Retina (tissue), 1 donor: ENCODE data around the gene C2CD3.
"Not testable (repeated sequence)": the region's sequence is repeated elsewhere in the genome, so short reads cannot be mapped to it uniquely, and the experiment has no call there.

ENCODE experiments used
- DNase-seq: peaks from one replicate; pipeline ENCODE4 v3.0.0-alpha.2; 2016

The C2CD3 gene

GRCh38 chr11:74102321-74102720 lies 68.5 kb downstream of the C2CD3 start:
- DNase-seq, result no peak

DNA sequence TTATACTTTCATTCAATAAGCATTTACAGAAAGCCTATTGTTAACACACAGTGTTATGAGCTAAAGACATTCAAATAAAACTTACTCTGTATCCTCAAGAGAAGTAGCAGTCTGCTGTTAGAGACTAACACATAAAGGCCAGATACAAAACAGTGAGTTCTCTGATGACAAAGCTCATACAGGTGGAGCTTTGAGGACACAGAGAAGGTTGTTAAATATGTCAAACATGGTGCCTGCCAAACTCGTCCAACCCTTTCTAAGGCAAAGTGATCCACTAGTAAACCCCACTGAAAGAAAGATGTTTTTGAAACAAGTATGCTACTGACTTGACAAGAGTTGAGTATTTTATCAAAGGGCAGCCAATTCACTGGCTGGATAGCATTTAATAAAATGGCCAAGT lies 70.1 kb downstream of the C2CD3 start:
- DNase-seq, result no peak

DNA sequence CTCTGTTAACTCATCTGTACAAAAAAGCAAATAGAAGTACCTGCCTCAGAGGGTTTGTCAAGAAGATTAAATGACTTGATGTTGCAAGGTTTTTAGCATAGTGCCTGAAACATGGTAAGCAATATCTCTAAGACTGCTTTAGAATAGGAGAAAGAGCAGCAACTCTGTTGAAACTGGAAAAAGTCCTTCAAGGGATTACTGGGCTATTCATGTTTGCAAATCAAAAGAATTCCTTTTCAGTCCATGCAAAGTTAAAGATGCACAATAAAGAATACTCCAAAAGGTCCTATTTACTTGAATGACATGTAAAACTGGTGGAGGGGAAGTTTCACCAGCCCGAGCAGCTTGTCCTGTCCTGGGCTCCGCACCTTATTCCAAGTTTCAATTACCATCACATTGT lies 70.6 kb downstream of the C2CD3 start:
- DNase-seq, result no peak

GRCh38 chr11:74097686-74098237 lies 73.0 kb downstream of the C2CD3 start:
- no peak for DNase-seq

GRCh38 chr11:74094393-74094792 lies 76.4 kb downstream of the C2CD3 start:
- DNase-seq, result no peak

- DNase-seq, result no peak
Measured at GRCh38 chr11:74092425-74092824, 78.4 kb downstream of the C2CD3 start.

GRCh38 chr11:74091549-74091948 lies 79.3 kb downstream of the C2CD3 start:
- no peak for DNase-seq

DNA sequence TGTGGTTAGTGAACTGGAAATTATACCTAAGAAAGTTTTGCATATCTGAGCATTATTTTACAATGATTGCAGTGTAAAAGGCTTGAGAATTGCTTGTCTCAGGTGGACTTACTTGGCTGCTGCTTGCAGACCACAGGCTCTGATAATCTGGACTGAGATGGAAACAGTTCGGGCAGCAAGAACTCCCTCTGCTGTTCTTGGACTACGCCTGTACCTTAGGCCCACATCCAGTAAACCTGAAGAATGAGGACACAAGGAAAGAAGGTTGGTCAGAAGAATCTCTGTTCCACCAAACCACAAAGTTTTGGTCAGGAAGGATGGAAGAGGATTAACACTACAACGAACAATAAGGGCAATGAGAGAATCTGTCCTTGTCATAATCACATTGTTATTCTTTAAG lies 80.1 kb downstream of the C2CD3 start:
- no peak for DNase-seq

- DNase-seq, result no peak
Measured at GRCh38 chr11:74086242-74086884, 84.4 kb downstream of the C2CD3 start.

DNA sequence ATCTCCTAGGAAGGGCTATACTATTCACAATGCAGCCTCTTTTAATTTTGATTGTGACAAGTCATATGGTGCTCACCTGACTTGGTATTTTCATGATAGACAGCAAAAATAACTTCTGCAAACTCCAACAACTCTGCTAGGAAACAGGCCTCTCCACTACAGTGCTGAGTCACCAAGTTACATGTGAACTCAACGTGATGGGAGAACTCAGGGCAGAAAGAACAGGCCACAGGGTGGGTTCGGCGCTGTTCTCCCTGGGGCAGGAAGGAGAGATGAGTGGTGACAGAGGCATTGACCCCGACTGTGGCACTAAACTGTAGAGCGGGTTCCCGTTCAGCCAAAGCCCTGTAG lies 85.3 kb downstream of the C2CD3 start:
- DNase-seq, result no peak

- no peak for DNase-seq
Measured at GRCh38 chr11:74084796-74085541, 85.8 kb downstream of the C2CD3 start.

GRCh38 chr11:74083927-74084326 lies 86.9 kb downstream of the C2CD3 start:
- not testable (repeated sequence) for DNase-seq

DNA sequence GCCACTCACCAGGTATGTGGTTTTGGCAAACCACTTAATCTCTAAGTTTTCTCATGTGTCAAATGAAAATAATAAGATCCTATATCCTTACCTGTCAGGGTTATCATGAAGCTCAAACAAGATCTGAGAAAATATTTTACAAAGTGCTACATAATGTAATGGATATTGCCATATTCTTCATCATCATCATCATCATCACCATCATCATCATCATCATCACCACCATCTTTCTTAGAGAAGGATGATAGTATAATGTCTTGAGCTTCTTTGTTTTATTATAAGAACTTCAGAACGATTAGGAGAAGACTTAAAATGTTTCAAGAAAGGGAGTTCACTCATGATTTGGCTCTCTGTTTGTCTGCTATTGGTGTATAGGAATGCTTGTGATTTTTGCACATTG lies 89.4 kb downstream of the C2CD3 start:
- DNase-seq, result no peak

GRCh38 chr11:74077193-74077592 lies 93.6 kb downstream of the C2CD3 start:
- DNase-seq, result no peak

GRCh38 chr11:74072721-74073120 lies 98.1 kb downstream of the C2CD3 start:
- no peak for DNase-seq

- no peak for DNase-seq
Measured at GRCh38 chr11:74072286-74072685, 98.5 kb downstream of the C2CD3 start.

- no peak for DNase-seq
Measured at GRCh38 chr11:74070723-74071492, 99.9 kb downstream of the C2CD3 start.

- DNase-seq, result no peak
Measured at GRCh38 chr11:74069146-74070046, 101.4 kb downstream of the C2CD3 start.

- DNase-seq, result not testable (repeated sequence)
Measured at GRCh38 chr11:74066663-74067062, 104.1 kb downstream of the C2CD3 start.

GRCh38 chr11:74065534-74065933 lies 105.3 kb downstream of the C2CD3 start:
- DNase-seq, result not testable (repeated sequence)

GRCh38 chr11:74063628-74064027 lies 107.2 kb downstream of the C2CD3 start:
- not testable (repeated sequence) for DNase-seq

GRCh38 chr11:74061599-74061998 lies 109.2 kb downstream of the C2CD3 start:
- DNase-seq, result not testable (repeated sequence)
